Sigmoid colon (tissue), 7 donors: ENCODE results near the gene TNFAIP2. TPM values are rescaled to one million over a fixed set of nuclear protein-coding genes. Genes with fewer than 3 reads are reported as not detected.

Experiments
- DNase-seq: peaks from one replicate; pipeline ENCODE4 v3.0.0-alpha.2; 2019
- H3K27ac ChIP-seq, 4 donors: fragments of 200-600 bp; sonication (generic); one replicate each; pipeline ENCODE4 v1.5.1; 2016 to 2019; ENCODE audit warnings: mild to moderate bottlenecking in 1 of 4
- H3K27me3 ChIP-seq, 3 donors: fragments of 200-600 bp; sonication (generic); one replicate each; pipeline ENCODE4 v1.5.1; 2019; ENCODE audit warnings: mild to moderate bottlenecking in 1 of 3
- H3K36me3 ChIP-seq, 4 donors: fragments of 200-600 bp; sonication (generic); one replicate each; pipeline ENCODE4 v1.5.1; 2016 to 2019
- H3K4me1 ChIP-seq, 4 donors: fragments of 200-600 bp; sonication (generic); one replicate each; pipeline ENCODE4 v1.5.1; 2017 to 2019
- H3K4me3 ChIP-seq, 4 donors: fragments of 200-600 bp; sonication (generic); one replicate each; pipeline ENCODE4 v1.5.1; 2017 to 2019; ENCODE audit warnings: mild to moderate bottlenecking in 2 of 4, moderate library complexity in 1 of 4
- H3K9me3 ChIP-seq, 4 donors: fragments of 200-600 bp in 3 of 4; sonication (generic) in 3 of 4; one replicate each; pipeline versions ENCODE4 v1.5.1 to v1.6.1; 2013 to 2019
- CTCF ChIP-seq, 4 experiments: fragments of 450-650 bp in 3 of 4; fragments of 200-600 bp in 1 of 4; IDR thresholded peaks; one replicate each; pipeline ENCODE4 v1.5.1; 2016 to 2019; ENCODE audit warnings: antibody characterized with exemption in 4 of 4, mild to moderate bottlenecking in 3 of 4, moderate library complexity in 2 of 4
- EP300 ChIP-seq, 4 donors: sonication (generic); formaldehyde crosslinking; IDR thresholded peaks; one replicate each; pipeline ENCODE4 v1.6.1; 2017; ENCODE audit warnings: antibody characterized with exemption in 4 of 4
- POLR2A ChIP-seq, 2 donors: fragments of 450-650 bp; IDR thresholded peaks; one replicate each; pipeline ENCODE4 v1.6.1; 2016; ENCODE audit warnings: antibody characterized with exemption in 2 of 2, mild to moderate bottlenecking in 2 of 2, moderate library complexity in 2 of 2
- POLR2AphosphoS5 ChIP-seq, 4 donors: sonication (generic); formaldehyde crosslinking; IDR thresholded peaks; one replicate each; pipeline ENCODE4 v1.6.1; 2017; ENCODE audit warnings: antibody characterized with exemption in 4 of 4
- WGBS, 2 donors: extraction: QIAGEN DNeasy Blood & Tissue Kit; methylation state at CpG; one replicate each; pipeline ENCODE4 v1.1.7; 2013; 5-methylcytosine and 5-hydroxymethylcytosine counted together
- intact Hi-C: fragments of 100-400 bp; cut with DNase I; formaldehyde crosslinking; loops from one replicate; pipeline ENCODE4 v1.15.1; 2023
- polyA plus RNA-seq, 3 donors: library from polyadenylated mRNA; stranded (reverse); fragments of 200-250 nt; gene quantifications; one replicate each; pipeline ENCODE4 v1.2.3, GENCODE V29; 2013
- total RNA-seq, 4 donors: library from RNA; depleted of rRNA; stranded (reverse); fragments of >200 nt; gene quantifications; one replicate each; pipeline ENCODE4 v1.1.0, GENCODE V29; 2016
- donor health status: healthy with polysubstance abuse.
- donor health status: Bipolar disorder and iron deficiency.
- donor health status: healthy.

TNFAIP2 gene
- total RNA-seq (10 to 100 TPM; 21.2 to 59.1 (median 36.6) TPM), polyA plus RNA-seq (10 to 100 TPM; 11.8 to 68.0 (median 28.8) TPM)

GRCh38 chr14:103122947-103123633 is at the start of gene TNFAIP2:
Gene TNFAIP2 (plus strand): TSS chr14:103123461. CDS start chr14:103126458, 2,997 bp downstream.
- peak; percentile 84 for DNase-seq

GRCh38 chr14:103073876-103074728 is 49.2 kb upstream of the TNFAIP2 start:
- no peak for TF ChIP-seq POLR2AphosphoS5 (IDR thresholded peaks at IDR 0.05)
- no peak for TF ChIP-seq EP300 (IDR thresholded peaks at IDR 0.05)
- TF ChIP-seq CTCF (IDR thresholded peaks at IDR 0.05), result no peak
- no peak for TF ChIP-seq POLR2A (IDR thresholded peaks at IDR 0.05)
- H3K4me3 ChIP-seq, result no peak overlapping the region
- DNase-seq, result peak; percentile 63
- H3K36me3 ChIP-seq, result no peaks in the 10 kb centered on the region
- intact Hi-C loops, result loop anchor here (2.0 kb wide), 1 partner anchor 219 kb away; no protein-coding TSS in a partner anchor
- H3K4me1 ChIP-seq, result peaks cover 0 to 13% (median 9%) of the 10 kb centered on the region in 4 donors
- H3K9me3 ChIP-seq, result no peaks in the 10 kb centered on the region
- peak overlapping the region; percentile 46 to 66 (median 59) for H3K27ac ChIP-seq
- WGBS, 2 donors, result 64 to 74% methylated on average over 21 of the region's 21 CpGs
- peaks cover 0 to under 1% (median 0%) of the 10 kb centered on the region in 3 donors for H3K27me3 ChIP-seq

More at GRCh38 chr14:103122947-103123633, at the start of gene TNFAIP2:
- intact Hi-C loops, result no loop called here
- Histone ChIP-seq H3K4me1 (peaks cover 0 to 77% (median 68%) of the 10 kb centered on the region in 4 donors), H3K4me3 (peak within 1 kb of the TSS; percentile 44 to 78 (median 64)), H3K27ac (peak within 1 kb of the TSS; percentile 83 to 87 (median 86)), H3K36me3 (no peaks in the 10 kb centered on the region), H3K27me3 (peaks cover 0 to 22% (median 3%) of the 10 kb centered on the region in 3 donors), H3K9me3 (no peaks in the 10 kb centered on the region)
- 2% methylated on average over 74 of the region's 74 CpGs for WGBS, 2 donors
- TF ChIP-seq EP300 (IDR thresholded peaks at IDR 0.05) (no peak), POLR2AphosphoS5 (IDR thresholded peaks at IDR 0.05) (peak; percentile 28 to 77 (median 70))

- TF ChIP-seq POLR2AphosphoS5 (IDR thresholded peaks at IDR 0.05) (no peak), EP300 (IDR thresholded peaks at IDR 0.05) (no peak), POLR2A (IDR thresholded peaks at IDR 0.05) (no peak), CTCF (IDR thresholded peaks at IDR 0.05) (no peak)
- Histone ChIP-seq H3K9me3 (no peaks in the 10 kb centered on the region), H3K36me3 (no peaks in the 10 kb centered on the region), H3K4me1 (peaks cover 0 to 13% (median 9%) of the 10 kb centered on the region in 4 donors), H3K27ac (peak overlapping the region; percentile 46 to 66 (median 59)), H3K27me3 (peaks cover 0 to 7% (median 0%) of the 10 kb centered on the region in 3 donors), H3K4me3 (peak overlapping the region in 3 of 4 donors; percentile 38 to 48 (median 40))
- peak; percentile 83 for DNase-seq
- intact Hi-C loops, result loop anchor here (2.0 kb wide), 1 partner anchor 218 kb away; no protein-coding TSS in a partner anchor
- WGBS, 2 donors, result 6 to 27% methylated on average over 21 of the region's 21 CpGs
Observed at GRCh38 chr14:103074729-103075367, 48.4 kb upstream of the TNFAIP2 start.

GRCh38 chr14:103078420-103078749 is 44.9 kb upstream of the TNFAIP2 start:
- intact Hi-C loops, result no loop called here
- no peaks in the 10 kb centered on the region for H3K9me3 ChIP-seq
- DNase-seq, result peak; percentile 92
- H3K4me3 ChIP-seq, result no peak overlapping the region
- H3K4me1 ChIP-seq, result peaks cover 0 to 13% (median 9%) of the 10 kb centered on the region in 4 donors
- H3K27me3 ChIP-seq, result peaks cover 0 to 20% (median 0%) of the 10 kb centered on the region in 3 donors
- no peaks in the 10 kb centered on the region for H3K36me3 ChIP-seq
- TF ChIP-seq POLR2A (IDR thresholded peaks at IDR 0.05) (no peak), POLR2AphosphoS5 (IDR thresholded peaks at IDR 0.05) (peak in 3 of 4 donors; percentile 39 to 80 (median 73)), CTCF (IDR thresholded peaks at IDR 0.05) (peak in 3 of 4 experiments; percentile 58 to 75 (median 68))
- no peak overlapping the region for H3K27ac ChIP-seq
- 6 to 12% methylated on average over 9 of the region's 9 CpGs for WGBS, 2 donors
